HEK293 (cell line): ENCODE data around the gene CATSPERD.

Source experiments
- CTCF ChIA-PET: fragments of 350-600 bp; formaldehyde crosslinking; extraction: SDS; loops from one replicate; lab custom pipeline; 2021; ENCODE audit warnings: antibody characterized with exemption; lab: Yijun Ruan, JAX
- POLR2A ChIA-PET: fragments of 300-600 bp; formaldehyde crosslinking; extraction: SDS; loops from one replicate; lab custom pipeline; 2020; ENCODE audit warnings: antibody characterized with exemption, inconsistent platforms; lab: Yijun Ruan, JAX
- H3K27ac ChIP-seq: fragments of 200-500 bp; sonication (Bioruptor generic); 2 replicates; pipeline ENCODE4 v1.5.1; 2014; ENCODE audit warnings: low read depth, low read length, control low read depth, inconsistent platforms; ENCODE audit errors: extremely low read depth
- H3K36me3 ChIP-seq, 2 experiments: fragments of 200-500 bp in 1 of 2; sonication (Bioruptor generic) in 1 of 2; 1 replicate in 1 of 2; 2 replicates in 1 of 2; pipeline ENCODE4 v1.5.1; 2014 to 2017; ENCODE audit warnings: inconsistent platforms in 2 of 2, low read length in 2 of 2; ENCODE audit not compliant: control insufficient read depth in 2 of 2, insufficient read depth in 1 of 2
- H3K4me1 ChIP-seq: fragments of 200-500 bp; sonication (Bioruptor generic); 2 replicates; pipeline ENCODE4 v1.5.1; 2014; ENCODE audit warnings: mild to moderate bottlenecking, low read length, inconsistent platforms; ENCODE audit not compliant: control insufficient read depth, insufficient read depth
- H3K4me3 ChIP-seq: 2 replicates; pipeline ENCODE4 v1.5.1; 2011; ENCODE audit warnings: low read depth, mild to moderate bottlenecking, control low read depth, low read length, moderate library complexity
- H3K9me3 ChIP-seq: fragments of 200-500 bp; sonication (Bioruptor generic); 2 replicates; pipeline ENCODE4 v1.5.1; 2014; ENCODE audit warnings: low read depth, low read length, inconsistent platforms; ENCODE audit not compliant: control insufficient read depth, insufficient read depth
- EGR2 ChIP-seq: fragments of 450-650 bp; formaldehyde crosslinking; IDR thresholded peaks from 2 replicates; pipeline ENCODE4 v1.5.1; 2016; ENCODE audit warnings: low read depth, missing biosample characterization, missing genetic modification characterization
- GFI1B ChIP-seq: fragments of 450-650 bp; formaldehyde crosslinking; IDR thresholded peaks from 2 replicates; pipeline ENCODE4 v1.5.1; 2016; ENCODE audit warnings: missing biosample characterization, missing genetic modification characterization
- GLIS2 ChIP-seq: fragments of 450-650 bp; formaldehyde crosslinking; IDR thresholded peaks from 2 replicates; pipeline ENCODE4 v1.5.1; 2016; ENCODE audit warnings: missing biosample characterization, missing genetic modification characterization
- HIC1 ChIP-seq: fragments of 450-650 bp; formaldehyde crosslinking; IDR thresholded peaks from 2 replicates; pipeline ENCODE4 v1.5.1; 2016; ENCODE audit warnings: missing biosample characterization, missing genetic modification characterization
- KLF9 ChIP-seq: fragments of 450-650 bp; formaldehyde crosslinking; IDR thresholded peaks from 2 replicates; pipeline ENCODE4 v1.5.1; 2016; ENCODE audit warnings: missing biosample characterization, missing genetic modification characterization, low read depth
- PATZ1 ChIP-seq: fragments of 450-650 bp; formaldehyde crosslinking; IDR thresholded peaks from 2 replicates; pipeline ENCODE4 v1.5.1; 2016; ENCODE audit warnings: missing biosample characterization, missing genetic modification characterization
- WT1 ChIP-seq: fragments of 450-650 bp; formaldehyde crosslinking; IDR thresholded peaks from 2 replicates; pipeline ENCODE4 v1.5.1; 2016; ENCODE audit warnings: missing biosample characterization, missing genetic modification characterization
- ZBTB10 ChIP-seq: fragments of 450-650 bp; formaldehyde crosslinking; IDR thresholded peaks from 2 replicates; pipeline ENCODE4 v1.5.1; 2016; ENCODE audit warnings: missing biosample characterization, missing genetic modification characterization
- ZBTB11 ChIP-seq: fragments of 450-650 bp; formaldehyde crosslinking; conservative IDR thresholded peaks from 2 replicates; pipeline ENCODE4 v1.5.1; 2016; ENCODE audit warnings: low read depth, missing biosample characterization, missing genetic modification characterization
- ZBTB44 ChIP-seq: fragments of 450-650 bp; IDR thresholded peaks from 2 replicates; pipeline ENCODE4 v1.5.1; 2018; ENCODE audit warnings: missing biosample characterization, mild to moderate bottlenecking, missing genetic modification characterization
- ZEB2 ChIP-seq: fragments of 450-650 bp; formaldehyde crosslinking; IDR thresholded peaks from 2 replicates; pipeline ENCODE4 v1.5.1; 2016; ENCODE audit warnings: missing biosample characterization, missing genetic modification characterization
- ZFHX2 ChIP-seq: fragments of 450-650 bp; formaldehyde crosslinking; conservative IDR thresholded peaks from 2 replicates; pipeline ENCODE4 v1.5.1; 2016; ENCODE audit warnings: missing biosample characterization, missing genetic modification characterization
- ZNF121 ChIP-seq: fragments of 450-650 bp; formaldehyde crosslinking; IDR thresholded peaks from 2 replicates; pipeline ENCODE4 v1.5.1; 2016; ENCODE audit warnings: missing biosample characterization, missing genetic modification characterization
- ZNF169 ChIP-seq: fragments of 450-650 bp; formaldehyde crosslinking; IDR thresholded peaks from 2 replicates; pipeline ENCODE4 v1.5.1; 2016; ENCODE audit warnings: missing biosample characterization, missing genetic modification characterization
- ZNF2 ChIP-seq: fragments of 450-650 bp; formaldehyde crosslinking; IDR thresholded peaks from 2 replicates; pipeline ENCODE4 v1.5.1; 2016; ENCODE audit warnings: missing biosample characterization, missing genetic modification characterization
- ZNF266 ChIP-seq: fragments of 450-650 bp; formaldehyde crosslinking; IDR thresholded peaks from 2 replicates; pipeline ENCODE4 v1.5.1; 2016; ENCODE audit warnings: missing biosample characterization, missing genetic modification characterization, low read depth
- ZNF362 ChIP-seq: fragments of 450-650 bp; formaldehyde crosslinking; IDR thresholded peaks from 2 replicates; pipeline ENCODE4 v1.5.1; 2016; ENCODE audit warnings: missing biosample characterization, missing genetic modification characterization
- ZNF366 ChIP-seq: fragments of 450-650 bp; formaldehyde crosslinking; conservative IDR thresholded peaks from 2 replicates; pipeline ENCODE4 v1.5.1; 2016; ENCODE audit warnings: missing biosample characterization, missing genetic modification characterization
- ZNF777 ChIP-seq: fragments of 450-650 bp; formaldehyde crosslinking; IDR thresholded peaks from 2 replicates; pipeline ENCODE4 v1.5.1; 2017; ENCODE audit warnings: missing biosample characterization, missing genetic modification characterization, borderline replicate concordance
- ZNF791 ChIP-seq: fragments of 450-650 bp; formaldehyde crosslinking; IDR thresholded peaks from 2 replicates; pipeline ENCODE4 v1.5.1; 2016; ENCODE audit warnings: missing biosample characterization, missing genetic modification characterization
- ZNF792 ChIP-seq: fragments of 450-650 bp; formaldehyde crosslinking; IDR thresholded peaks from 2 replicates; pipeline ENCODE4 v1.5.1; 2016; ENCODE audit warnings: missing biosample characterization, missing genetic modification characterization
- ZNF830 ChIP-seq: fragments of 450-650 bp; IDR thresholded peaks from 2 replicates; pipeline ENCODE4 v1.5.0; 2018; ENCODE audit warnings: missing biosample characterization, missing genetic modification characterization, low read depth, mild to moderate bottlenecking, moderate library complexity
- ZSCAN16 ChIP-seq: fragments of 450-650 bp; formaldehyde crosslinking; IDR thresholded peaks from 2 replicates; pipeline ENCODE4 v1.5.1; 2016; ENCODE audit warnings: missing biosample characterization, missing genetic modification characterization

The CATSPERD gene

DNA sequence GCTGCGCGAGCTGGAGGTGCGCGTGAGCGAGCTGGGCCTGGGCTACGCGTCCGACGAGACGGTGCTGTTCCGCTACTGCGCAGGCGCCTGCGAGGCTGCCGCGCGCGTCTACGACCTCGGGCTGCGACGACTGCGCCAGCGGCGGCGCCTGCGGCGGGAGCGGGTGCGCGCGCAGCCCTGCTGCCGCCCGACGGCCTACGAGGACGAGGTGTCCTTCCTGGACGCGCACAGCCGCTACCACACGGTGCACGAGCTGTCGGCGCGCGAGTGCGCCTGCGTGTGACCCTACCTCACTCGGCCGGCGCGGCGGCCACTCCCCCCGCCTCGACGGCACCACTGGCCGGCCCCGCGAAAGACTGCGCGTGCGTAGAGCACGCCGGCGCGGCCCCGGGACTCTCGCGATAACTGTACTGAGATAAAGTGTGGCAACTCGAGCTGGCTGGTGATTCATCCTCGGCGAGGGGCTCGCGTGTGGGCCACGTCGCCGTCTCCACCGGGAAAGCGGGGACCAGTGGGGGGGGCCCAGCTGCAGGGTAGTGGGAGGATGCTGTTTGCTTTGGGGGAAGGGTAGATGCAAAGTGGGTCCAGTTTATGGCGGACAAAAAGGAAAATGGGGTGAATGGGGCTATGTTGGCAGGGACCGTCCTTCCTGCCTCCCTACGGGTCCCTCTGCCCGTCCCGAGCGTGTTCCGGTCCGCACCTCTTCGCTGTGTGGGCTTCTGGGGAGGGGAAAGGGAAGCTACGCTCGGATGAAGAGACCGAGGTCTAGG is 107.6 kb downstream of the CATSPERD start:
- no peaks in the 10 kb centered on the region for H3K36me3 ChIP-seq
- peaks cover 6% of the 10 kb centered on the region for H3K4me1 ChIP-seq
- POLR2A ChIA-PET: interaction anchor here (0.5 to 2.6 kb wide), 15 partner anchors 11 to 543 kb away, joined by 3 to 35 read pairs (median 3); partner anchors contain the start of genes FUT6, NDUFA11, NRTN and RANBP3
- no peaks in the 10 kb centered on the region for H3K9me3 ChIP-seq
- H3K4me3 ChIP-seq: peak overlapping the region; percentile 34
- CTCF ChIA-PET: interaction anchor here (0.6 to 3.2 kb wide), 9 partner anchors 13 to 912 kb away, joined by 3 to 27 read pairs (median 4); partner anchors contain the start of gene NRTN
- H3K27ac ChIP-seq: peak overlapping the region; percentile 59; the same call in 1 of the 2 replicates
- TF ChIP-seq ZBTB11 (tag by site-specific recombination) (peak; percentile 67), ZNF266 (tag by site-specific recombination) (no peak), ZNF2 (tag by site-specific recombination) (peak; percentile 97), ZNF169 (0 out of 2 replicates have a peak, but pooled peaks have one; percentile 65), ZNF791 (tag by site-specific recombination) (no peak), WT1 (tag by site-specific recombination) (peak; percentile 61), GFI1B (no peak), ZBTB44 (tag by site-specific recombination) (0 out of 2 replicates have a peak, but pooled peaks have one; percentile 6), GLIS2 (tag by site-specific recombination) (peak; percentile 74), ZEB2 (tag by site-specific recombination) (peak; percentile 96), ZSCAN16 (tag by site-specific recombination) (no peak), ZNF121 (tag by site-specific recombination) (peak; percentile 72), ZNF792 (tag by site-specific recombination) (0 out of 2 replicates have a peak, but pooled peaks have one; percentile 26), ZBTB10 (tag by site-specific recombination) (peak; percentile 98), ZNF830 (tag by site-specific recombination) (no peak), PATZ1 (peak; percentile 98), ZFHX2 (tag by site-specific recombination) (peak; percentile 87), HIC1 (tag by site-specific recombination) (peak; percentile 92), ZNF366 (tag by site-specific recombination) (peak; percentile 34; the same call in 1 of the 2 replicates), ZNF362 (tag by site-specific recombination) (no peak), ZNF777 (tag by site-specific recombination) (peak; percentile 58; the same call in 1 of the 2 replicates), KLF9 (peak; percentile 73), EGR2 (tag by site-specific recombination) (peak; percentile 72)
